Body of pancreas (tissue), 4 donors: ENCODE data around the gene ATXN7L3B. TPM values are rescaled to one million over a fixed set of nuclear protein-coding genes. Genes with fewer than 3 reads are reported as not detected.
A peak's percentile ranks its signal among the peaks of the same experiment; 100 is the strongest.

Experiments
- ATAC-seq: fragments of 150-250 bp; one replicate; pipeline ENCODE4 v1.9.1; 2016
- DNase-seq, 4 donors: peaks; one replicate each; pipeline ENCODE4 v3.0.0-alpha.2; 2019
- H3K27ac ChIP-seq, 4 donors: fragments of 200-600 bp; sonication (generic); 1 replicate in 3 of 4; 2 replicates in 1 of 4; pipeline versions ENCODE4 v1.5.1 to v1.6.1; 2016 to 2019; ENCODE audit warnings: mild to moderate bottlenecking in 1 of 4, mixed read lengths in 1 of 4, moderate library complexity in 1 of 4
- H3K27me3 ChIP-seq, 2 donors: fragments of 200-600 bp; sonication (generic); one replicate each; pipeline ENCODE4 v1.6.0; 2016; ENCODE audit warnings: mild to moderate bottlenecking in 1 of 2
- H3K36me3 ChIP-seq, 2 donors: fragments of 200-600 bp; sonication (generic); replicated peaks in 1 of 2; 2 replicates each; pipeline ENCODE4 v1.5.1; 2016; ENCODE audit warnings: low read depth in 2 of 2; ENCODE audit not compliant: insufficient read depth in 1 of 2
- H3K4me1 ChIP-seq: fragments of 200-600 bp; sonication (generic); one replicate; pipeline ENCODE4 v1.6.0; 2016
- H3K4me3 ChIP-seq, 2 donors: fragments of 200-600 bp; sonication (generic); 1 replicate in 1 of 2; 2 replicates in 1 of 2; pipeline ENCODE4 v1.5.1; 2016 to 2019
- H3K9me3 ChIP-seq, 3 donors: fragments of 200-600 bp; sonication (generic); 1 replicate in 2 of 3; 2 replicates in 1 of 3; pipeline ENCODE4 v1.5.1; 2016
- POLR2A ChIP-seq, 3 donors: fragments of 450-650 bp; IDR thresholded peaks; one replicate each; pipeline ENCODE4 v1.6.1; 2016; ENCODE audit warnings: antibody characterized with exemption in 3 of 3, mild to moderate bottlenecking in 2 of 3
- WGBS, 2 donors: methylation state at CpG; one replicate each; pipeline ENCODE4 v1.1.5; 2017; 5-methylcytosine and 5-hydroxymethylcytosine counted together
- intact Hi-C: fragments of 100-400 bp; cut with DNase I; formaldehyde crosslinking; loops from one replicate; pipeline ENCODE4 v1.15.1; 2023
- total RNA-seq, 2 donors: library from RNA; depleted of rRNA; stranded (reverse); fragments of >200 nt; gene quantifications; one replicate each; pipeline ENCODE4 v1.1.0, GENCODE V29; 2016
- TF ChIP-seq, protein P1 (sequence below), 7 experiments: fragments of 450-650 bp in 4 of 7; fragments of 200-600 bp in 3 of 7; sonication (generic) in 3 of 7; IDR thresholded peaks; one replicate each; pipeline ENCODE4 v1.5.1; 2016 to 2019; ENCODE audit warnings: antibody characterized with exemption in 7 of 7

The ATXN7L3B gene, protein sequence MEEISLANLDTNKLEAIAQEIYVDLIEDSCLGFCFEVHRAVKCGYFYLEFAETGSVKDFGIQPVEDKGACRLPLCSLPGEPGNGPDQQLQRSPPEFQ
- 10 to 100 TPM; 16.8 to 17.4 TPM for total RNA-seq

DNA sequence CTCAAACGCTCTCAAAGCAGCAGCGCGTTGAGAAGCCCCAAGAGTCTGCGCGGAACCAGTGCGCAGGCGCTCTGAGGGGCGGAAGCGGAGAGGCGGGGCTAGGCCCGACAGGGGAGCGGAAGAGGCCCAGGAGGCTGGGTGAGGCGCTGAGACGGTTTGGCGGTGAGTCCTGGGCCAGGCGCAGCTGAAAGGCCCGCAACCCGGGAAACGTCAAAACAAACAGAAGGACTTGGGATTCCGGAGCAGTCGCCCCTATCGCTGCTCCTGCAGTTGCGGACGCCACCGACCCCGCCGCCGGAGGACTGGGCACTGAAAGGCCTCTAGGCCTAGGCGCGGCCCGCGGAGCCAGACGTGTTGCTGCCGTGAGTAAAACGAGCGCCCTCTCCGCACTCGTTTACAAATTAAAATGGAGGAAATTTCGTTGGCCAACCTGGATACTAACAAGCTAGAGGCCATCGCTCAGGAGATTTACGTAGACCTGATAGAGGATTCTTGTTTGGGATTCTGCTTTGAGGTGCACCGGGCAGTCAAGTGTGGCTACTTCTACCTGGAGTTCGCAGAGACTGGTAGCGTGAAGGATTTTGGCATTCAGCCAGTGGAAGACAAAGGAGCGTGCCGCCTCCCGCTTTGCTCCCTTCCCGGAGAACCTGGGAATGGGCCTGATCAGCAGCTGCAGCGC, at the start of gene ATXN7L3B:
Gene ATXN7L3B (plus strand): TSS at position 129 of the 679 bp plus-strand sequence. CDS start 278 bp downstream, at position 407.
- ATAC-seq (peak; percentile 100), DNase-seq (peak; percentile 92 to 94 (median 93))
- peak within 1 kb of the TSS; percentile 68 to 97 (median 92) for H3K27ac ChIP-seq
- H3K36me3 ChIP-seq, result no peaks in the 10 kb centered on the region
- TF ChIP-seq, protein P1, sequence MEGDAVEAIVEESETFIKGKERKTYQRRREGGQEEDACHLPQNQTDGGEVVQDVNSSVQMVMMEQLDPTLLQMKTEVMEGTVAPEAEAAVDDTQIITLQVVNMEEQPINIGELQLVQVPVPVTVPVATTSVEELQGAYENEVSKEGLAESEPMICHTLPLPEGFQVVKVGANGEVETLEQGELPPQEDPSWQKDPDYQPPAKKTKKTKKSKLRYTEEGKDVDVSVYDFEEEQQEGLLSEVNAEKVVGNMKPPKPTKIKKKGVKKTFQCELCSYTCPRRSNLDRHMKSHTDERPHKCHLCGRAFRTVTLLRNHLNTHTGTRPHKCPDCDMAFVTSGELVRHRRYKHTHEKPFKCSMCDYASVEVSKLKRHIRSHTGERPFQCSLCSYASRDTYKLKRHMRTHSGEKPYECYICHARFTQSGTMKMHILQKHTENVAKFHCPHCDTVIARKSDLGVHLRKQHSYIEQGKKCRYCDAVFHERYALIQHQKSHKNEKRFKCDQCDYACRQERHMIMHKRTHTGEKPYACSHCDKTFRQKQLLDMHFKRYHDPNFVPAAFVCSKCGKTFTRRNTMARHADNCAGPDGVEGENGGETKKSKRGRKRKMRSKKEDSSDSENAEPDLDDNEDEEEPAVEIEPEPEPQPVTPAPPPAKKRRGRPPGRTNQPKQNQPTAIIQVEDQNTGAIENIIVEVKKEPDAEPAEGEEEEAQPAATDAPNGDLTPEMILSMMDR (IDR thresholded peaks at IDR 0.05), result peak in 1 of 7 experiments; percentile 13
- peak; percentile 59 to 89 (median 89) for TF ChIP-seq POLR2A (IDR thresholded peaks at IDR 0.05)
- H3K4me1 ChIP-seq, result peaks cover 42% of the 10 kb centered on the region
- no peaks in the 10 kb centered on the region for H3K9me3 ChIP-seq
- 0% methylated on average over 48 to 49 of the region's 49 CpGs for WGBS, 2 donors
- H3K27me3 ChIP-seq, result no peaks in the 10 kb centered on the region
- peak within 1 kb of the TSS; percentile 76 to 81 for H3K4me3 ChIP-seq
- intact Hi-C loops, result no loop called here

DNA sequence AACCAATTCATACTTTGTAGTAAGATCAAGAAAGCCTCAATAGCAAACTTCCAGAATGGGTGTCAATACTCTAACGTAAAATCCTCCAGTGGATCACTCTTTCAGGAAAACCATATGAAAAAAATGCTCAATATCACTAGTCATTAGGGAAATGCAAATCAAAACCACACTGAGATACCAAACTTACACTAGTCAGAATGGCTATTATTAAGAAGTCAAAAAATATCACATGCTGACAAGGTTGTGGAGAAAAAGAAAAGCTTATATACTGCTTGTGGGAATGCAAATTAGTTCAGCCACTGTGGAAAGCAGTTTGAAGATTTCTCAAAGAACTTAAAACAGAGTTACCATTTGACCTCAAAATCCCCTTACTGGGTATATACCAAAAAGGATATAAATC, 49.5 kb upstream of the ATXN7L3B start:
- Histone ChIP-seq H3K27me3 (no peaks in the 10 kb centered on the region), H3K4me1 (no peaks in the 10 kb centered on the region), H3K9me3 (no peaks in the 10 kb centered on the region), H3K36me3 (no peaks in the 10 kb centered on the region), H3K4me3 (no peak overlapping the region), H3K27ac (no peak overlapping the region)
- 85 to 91% methylated on average over 1 of the region's 1 CpG for WGBS, 2 donors
- DNase-seq, result no peak
- intact Hi-C loops, result no loop called here
- no peak for ATAC-seq
- TF ChIP-seq, protein P1 (IDR thresholded peaks at IDR 0.05), result no peak

DNA sequence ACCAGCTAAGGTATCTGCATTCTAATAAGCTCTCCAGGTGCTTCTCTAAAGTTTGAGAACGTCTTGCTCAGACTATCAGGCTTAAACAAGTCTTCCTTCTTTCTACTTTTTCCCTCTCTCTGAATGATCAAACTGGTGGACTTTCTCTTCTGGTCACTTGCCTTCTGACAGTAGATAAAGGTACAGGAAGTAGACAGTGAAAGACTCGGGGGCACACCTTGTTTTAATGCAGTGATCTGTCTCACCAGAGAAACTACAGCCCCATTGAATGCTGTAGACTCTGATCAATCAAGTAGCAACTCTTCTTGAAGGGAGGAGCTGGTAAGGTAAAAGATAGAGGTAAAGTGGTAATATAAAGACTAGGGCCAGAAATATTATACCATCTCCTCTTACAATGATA, 48.1 kb upstream of the ATXN7L3B start:
- no peak for DNase-seq
- Histone ChIP-seq H3K36me3 (no peaks in the 10 kb centered on the region), H3K27me3 (no peaks in the 10 kb centered on the region), H3K4me1 (no peaks in the 10 kb centered on the region), H3K9me3 (no peaks in the 10 kb centered on the region), H3K27ac (no peak overlapping the region), H3K4me3 (no peak overlapping the region)
- no peak for TF ChIP-seq POLR2A (IDR thresholded peaks at IDR 0.05)
- TF ChIP-seq, protein P1 (IDR thresholded peaks at IDR 0.05), result no peak
- ATAC-seq, result no peak
- intact Hi-C loops, result no loop called here
- 49% methylated on average over 2 of the region's 2 CpGs for WGBS, 2 donors

DNA sequence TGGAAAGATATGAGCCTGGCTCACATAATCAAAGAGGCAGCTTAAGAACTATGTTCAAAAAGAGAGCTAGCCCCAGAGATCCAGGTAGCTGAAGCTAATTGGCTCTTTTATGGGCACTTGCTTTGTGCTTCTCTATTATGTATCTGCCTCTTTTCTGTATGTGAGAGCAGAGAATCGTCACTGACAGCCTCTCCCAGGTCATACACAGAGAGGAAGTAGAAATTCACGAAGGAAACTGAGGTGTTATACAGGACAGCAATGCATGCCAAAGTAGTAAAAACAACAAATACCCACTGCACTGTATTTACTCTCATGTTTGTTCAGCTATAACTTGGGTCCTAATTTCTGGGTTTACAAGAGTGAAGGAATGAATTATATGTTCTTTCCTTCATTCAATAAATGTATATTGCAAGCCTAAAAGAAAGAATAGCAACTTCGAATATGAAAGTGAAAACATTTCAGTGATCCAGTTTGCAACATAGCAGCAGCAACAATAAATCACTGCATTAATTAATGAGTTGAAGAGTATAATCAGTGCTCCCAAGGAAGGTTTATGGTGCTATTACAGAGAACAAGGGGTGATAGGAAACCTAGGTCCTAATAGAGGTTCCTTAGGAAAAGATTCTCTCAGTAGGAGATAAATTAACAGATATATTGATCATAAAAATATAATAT, 47.1 kb upstream of the ATXN7L3B start:
- DNase-seq (no peak), ATAC-seq (no peak)
- Histone ChIP-seq H3K27ac (no peak overlapping the region), H3K27me3 (no peaks in the 10 kb centered on the region), H3K9me3 (no peaks in the 10 kb centered on the region), H3K4me1 (no peaks in the 10 kb centered on the region), H3K4me3 (no peak overlapping the region), H3K36me3 (no peaks in the 10 kb centered on the region)
- intact Hi-C loops, result no loop called here
- no peak for TF ChIP-seq POLR2A (IDR thresholded peaks at IDR 0.05)
- TF ChIP-seq, protein P1 (IDR thresholded peaks at IDR 0.05), result no peak
- WGBS, 2 donors, result 25 to 35% methylated on average over 3 of the region's 3 CpGs
